K562 (cell line): Measurements from ENCODE around the gene PHKB.

Experiments
- EP300 ChIP-seq: IDR thresholded peaks from 2 replicates; pipeline ENCODE4 v1.6.1; 2012; ENCODE audit warnings: low read length, improper control_type of control experiment
- TBP ChIP-seq: optimal IDR thresholded peaks from 2 replicates; pipeline ENCODE3; 2011; ENCODE audit warnings: low read depth, low read length, improper control_type of control experiment
- ZFP36 ChIP-seq: fragments of 150-350 bp; IDR thresholded peaks from 2 replicates; pipeline ENCODE4 v1.6.1; 2018; ENCODE audit warnings: low read length, low read depth; ENCODE audit not compliant: partially characterized antibody
- ZNF121 ChIP-seq: sonication (generic); formaldehyde crosslinking; conservative IDR thresholded peaks from 2 replicates; pipeline ENCODE4 v1.8.0; 2022; ENCODE audit warnings: missing genetic modification reagents
- ZNF766 ChIP-seq: fragments of 200-800 bp; sonication (Bioruptor generic); conservative IDR thresholded peaks from 2 replicates; pipeline ENCODE4 v1.6.1; 2016; ENCODE audit warnings: missing genetic modification characterization, missing compliant biosample characterization
- TF ChIP-seq, protein P1 (sequence below): sonication (generic); formaldehyde crosslinking; IDR thresholded peaks from 2 replicates; pipeline ENCODE4 v1.9.0; 2022; ENCODE audit warnings: mild to moderate bottlenecking, missing genetic modification reagents
- TF ChIP-seq, protein P2 (sequence below), 3 experiments: IDR thresholded peaks in 2 of 3; conservative IDR thresholded peaks in 1 of 3; 2 replicates each; pipeline ENCODE4 v1.5.1; 2011 to 2012; ENCODE audit warnings: low read length in 3 of 3, mild to moderate bottlenecking in 3 of 3, control low read depth in 2 of 3, improper control_type of control experiment in 1 of 3, inconsistent platforms in 1 of 3, low read depth in 1 of 3, mixed read lengths in 1 of 3, moderate library complexity in 1 of 3; ENCODE audit not compliant: insufficient read depth in 2 of 3

DNA sequence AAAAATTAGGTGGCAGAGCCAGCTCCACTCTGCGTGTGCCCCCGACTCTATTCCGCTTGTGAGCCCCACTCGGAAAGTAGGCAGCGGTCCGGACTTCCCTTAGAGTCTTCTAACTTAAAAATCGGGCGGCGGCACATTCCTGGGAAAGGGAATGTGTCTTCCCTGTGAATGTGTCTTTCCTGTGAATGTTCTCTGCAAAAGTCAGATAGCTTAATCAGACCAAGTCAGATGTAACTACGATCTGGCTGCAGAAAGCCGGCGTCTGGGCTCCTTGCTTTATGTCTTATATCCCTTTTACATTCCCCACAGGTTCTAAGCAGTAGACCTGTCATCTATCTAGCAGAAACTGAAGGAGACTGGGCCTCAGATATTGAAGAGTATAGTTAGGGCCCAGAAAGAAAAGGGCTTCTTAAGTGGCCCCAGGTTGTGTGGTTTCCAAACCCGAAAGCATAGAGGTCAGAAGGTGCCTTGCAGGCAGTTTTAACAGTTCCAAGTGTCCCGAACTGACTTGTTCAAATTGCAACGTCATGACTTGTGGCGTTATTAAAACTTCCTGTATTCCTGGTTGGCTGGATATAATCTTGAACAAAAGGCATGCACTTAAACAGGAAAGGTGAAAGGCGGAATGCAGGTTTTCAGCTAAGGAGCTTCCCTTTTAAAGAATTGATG is 601 bp downstream of the PHKB start:
- TF ChIP-seq ZNF121 (CRISPR knock-in tag) (no peak), ZFP36 (no peak), EP300 (peak; percentile 84), ZNF766 (no peak), TBP (peak; percentile 92)
- TF ChIP-seq, protein P1, sequence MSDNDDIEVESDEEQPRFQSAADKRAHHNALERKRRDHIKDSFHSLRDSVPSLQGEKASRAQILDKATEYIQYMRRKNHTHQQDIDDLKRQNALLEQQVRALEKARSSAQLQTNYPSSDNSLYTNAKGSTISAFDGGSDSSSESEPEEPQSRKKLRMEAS (CRISPR knock-in tag) = no peak
- TF ChIP-seq, protein P2, sequence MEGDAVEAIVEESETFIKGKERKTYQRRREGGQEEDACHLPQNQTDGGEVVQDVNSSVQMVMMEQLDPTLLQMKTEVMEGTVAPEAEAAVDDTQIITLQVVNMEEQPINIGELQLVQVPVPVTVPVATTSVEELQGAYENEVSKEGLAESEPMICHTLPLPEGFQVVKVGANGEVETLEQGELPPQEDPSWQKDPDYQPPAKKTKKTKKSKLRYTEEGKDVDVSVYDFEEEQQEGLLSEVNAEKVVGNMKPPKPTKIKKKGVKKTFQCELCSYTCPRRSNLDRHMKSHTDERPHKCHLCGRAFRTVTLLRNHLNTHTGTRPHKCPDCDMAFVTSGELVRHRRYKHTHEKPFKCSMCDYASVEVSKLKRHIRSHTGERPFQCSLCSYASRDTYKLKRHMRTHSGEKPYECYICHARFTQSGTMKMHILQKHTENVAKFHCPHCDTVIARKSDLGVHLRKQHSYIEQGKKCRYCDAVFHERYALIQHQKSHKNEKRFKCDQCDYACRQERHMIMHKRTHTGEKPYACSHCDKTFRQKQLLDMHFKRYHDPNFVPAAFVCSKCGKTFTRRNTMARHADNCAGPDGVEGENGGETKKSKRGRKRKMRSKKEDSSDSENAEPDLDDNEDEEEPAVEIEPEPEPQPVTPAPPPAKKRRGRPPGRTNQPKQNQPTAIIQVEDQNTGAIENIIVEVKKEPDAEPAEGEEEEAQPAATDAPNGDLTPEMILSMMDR (IDR thresholded peaks at IDR 0.05 in 2 of 3, conservative IDR thresholded peaks at IDR 0.05 in 1 of 3; ENCODE audit: insufficient read depth in 2 of 3, low read depth in 1 of 3, low read length in 3 of 3) = no peak; a peak in 1 of 6 replicates
